HG02884 (cell line): Measurements from ENCODE around the gene UCP1.
A peak's percentile ranks its signal among the peaks of the same experiment; 100 is the strongest.
"Not testable (repeated sequence)": the region's sequence is repeated elsewhere in the genome, so short reads cannot be mapped to it uniquely, and the experiment has no call there.

Experiments
- ATAC-seq: cut with Tn5 transposase; IDR thresholded peaks from one replicate; pipeline ENCODE4 v1.9.1; 2021; ENCODE audit warnings: mild to moderate bottlenecking, moderate library complexity; ENCODE audit not compliant: unreplicated experiment

The UCP1 gene

GRCh38 chr4:140556372-140557085 is 12.2 kb downstream of the UCP1 start:
- ATAC-seq: peak; percentile 99

GRCh38 chr4:140533951-140534480 is 34.7 kb downstream of the UCP1 start:
- ATAC-seq: no peak

GRCh38 chr4:140529434-140529833 is 39.3 kb downstream of the UCP1 start:
- ATAC-seq: no peak

GRCh38 chr4:140523857-140524742 is 44.7 kb downstream of the UCP1 start, which contains the start of gene ELMOD2:
Gene ELMOD2, plus strand, starts transcription at chr4:140524168. Its CDS starts 1,261 bp downstream, at chr4:140525429.
- ATAC-seq: peak; percentile 100

GRCh38 chr4:140523370-140523856 is 45.3 kb downstream of the UCP1 start:
- ATAC-seq: peak; percentile 11

- no peak for ATAC-seq
Observed at GRCh38 chr4:140515423-140515822, 53.3 kb downstream of the UCP1 start.

GRCh38 chr4:140513765-140514164 is 55.0 kb downstream of the UCP1 start:
- ATAC-seq: not testable (repeated sequence)
